ENCODE measurements around the gene NEK6. TPM values are rescaled to one million over a fixed set of nuclear protein-coding genes. Genes with fewer than 3 reads are reported as not detected.

The NEK6 gene
- polyA plus RNA-seq, 2 of the 4 experiments (the other 2 are of a cell fraction), result 26.1 to 33.7 TPM

DNA sequence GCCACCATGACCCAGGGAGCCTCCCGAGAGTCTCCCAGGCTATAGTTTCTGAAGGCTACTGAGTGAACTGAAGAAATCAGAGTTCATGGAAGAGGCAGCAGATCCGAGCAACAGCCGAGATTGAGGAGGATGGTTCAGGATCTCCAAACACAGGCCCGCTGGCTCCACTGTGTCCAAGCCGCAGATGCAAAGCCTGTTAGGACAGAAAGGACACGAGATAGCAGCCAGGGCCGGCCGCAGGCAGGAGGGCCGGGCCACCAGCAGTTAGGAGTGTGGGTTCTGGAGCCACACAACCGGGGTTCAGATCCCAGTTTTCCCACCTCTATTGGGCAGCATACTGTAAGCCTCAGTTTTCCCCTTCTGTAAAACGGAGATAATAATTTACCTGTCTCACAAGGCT is 27.7 kb downstream of the NEK6 start:
- TF ChIP-seq RCOR1 (IDR thresholded peaks at IDR 0.05; ENCODE audit: low read depth, low read length), result no peak
- TF ChIP-seq, protein P1, sequence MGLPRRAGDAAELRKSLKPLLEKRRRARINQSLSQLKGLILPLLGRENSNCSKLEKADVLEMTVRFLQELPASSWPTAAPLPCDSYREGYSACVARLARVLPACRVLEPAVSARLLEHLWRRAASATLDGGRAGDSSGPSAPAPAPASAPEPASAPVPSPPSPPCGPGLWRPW (IDR thresholded peaks at IDR 0.05), result no peak
- TF ChIP-seq, protein P2, sequence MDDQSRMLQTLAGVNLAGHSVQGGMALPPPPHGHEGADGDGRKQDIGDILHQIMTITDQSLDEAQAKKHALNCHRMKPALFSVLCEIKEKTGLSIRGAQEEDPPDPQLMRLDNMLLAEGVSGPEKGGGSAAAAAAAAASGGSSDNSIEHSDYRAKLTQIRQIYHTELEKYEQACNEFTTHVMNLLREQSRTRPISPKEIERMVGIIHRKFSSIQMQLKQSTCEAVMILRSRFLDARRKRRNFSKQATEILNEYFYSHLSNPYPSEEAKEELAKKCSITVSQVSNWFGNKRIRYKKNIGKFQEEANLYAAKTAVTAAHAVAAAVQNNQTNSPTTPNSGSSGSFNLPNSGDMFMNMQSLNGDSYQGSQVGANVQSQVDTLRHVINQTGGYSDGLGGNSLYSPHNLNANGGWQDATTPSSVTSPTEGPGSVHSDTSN (IDR thresholded peaks at IDR 0.05), result no peak
- TF ChIP-seq CEBPB (IDR thresholded peaks at IDR 0.05), result no peak
- no peak for TF ChIP-seq RAD21 (conservative IDR thresholded peaks at IDR 0.05 in 1 of 2, IDR thresholded peaks at IDR 0.05 in 1 of 2)
- TF ChIP-seq NFE2L2 (conservative IDR thresholded peaks at IDR 0.05; ENCODE audit: low read length), result no peak
- TF ChIP-seq POLR2A (IDR thresholded peaks at IDR 0.05; ENCODE audit: low read length), result no peak
- no peak for TF ChIP-seq HEYL (CRISPR knock-in tag; IDR thresholded peaks at IDR 0.05)
- Histone ChIP-seq H3K9me3 (no peaks in the 10 kb centered on the region), H3K27ac (peak overlapping the region; percentile 79 to 89), H3K4me3 (no peak overlapping the region), H3K4me2 (peak overlapping the region; percentile 83), H3K4me1 (peaks cover 65% of the 10 kb centered on the region)
- ChIA-PET CTCF (interaction anchor here (1.1 to 1.2 kb wide), 2 partner anchors 8 to 23 kb away, joined by 3 to 4 read pairs; no protein-coding TSS in a partner anchor), POLR2A (interaction anchor here (0.6 kb wide), 1 partner anchor 20 kb away, joined by 7 read pairs; no protein-coding TSS in a partner anchor)
- no peak for FAIRE-seq
- ATAC-seq, result no peak
- WGBS (ENCODE audit: missing lambda C conversion rate), result 69% methylated on average over 11 of the region's 11 CpGs
- DNase-seq (ENCODE audit: low read depth in 1 of 2, low spot score in 1 of 2), result no peak

DNA sequence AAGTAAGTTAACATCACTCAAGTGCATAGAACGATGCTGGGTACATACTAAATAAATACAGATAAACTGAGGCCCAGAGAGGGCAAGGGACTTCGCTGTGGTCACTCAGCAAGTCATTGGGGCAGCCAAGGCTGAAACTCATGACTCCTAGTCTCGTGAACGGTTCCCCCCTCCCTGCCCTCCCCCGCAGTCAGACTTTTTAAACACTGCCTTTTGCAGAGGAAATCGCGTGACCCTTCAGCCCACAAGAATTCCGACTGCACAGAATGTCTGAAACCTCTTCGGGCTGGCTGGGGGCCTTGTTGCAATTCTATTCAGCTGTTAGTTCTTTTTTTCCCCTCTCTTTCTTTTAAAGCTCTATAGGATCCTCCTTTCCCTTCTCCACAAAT is 28.1 kb downstream of the NEK6 start:
- FAIRE-seq (no peak), ATAC-seq (peak; percentile 22 to 30), DNase-seq (ENCODE audit: low read depth in 1 of 2, low spot score in 1 of 2) (peak in 1 of 2 experiments; percentile 51)
- TF ChIP-seq RNF2 (IDR thresholded peaks at IDR 0.05; ENCODE audit: borderline replicate concordance, low read depth) (no peak), BHLHE40 (IDR thresholded peaks at IDR 0.05; ENCODE audit: low read depth, low read length) (peak; percentile 77), FOSB (CRISPR knock-in tag; IDR thresholded peaks at IDR 0.05) (no peak), HOXA7 (CRISPR knock-in tag; IDR thresholded peaks at IDR 0.05) (no peak), ZFP36 (IDR thresholded peaks at IDR 0.05; ENCODE audit: borderline replicate concordance, partially characterized antibody) (peak; percentile 82), EP300 (IDR thresholded peaks at IDR 0.05) (peak in 1 of 2 experiments; percentile 52; a peak in 1 of 5 replicates), JUN (IDR thresholded peaks at IDR 0.05) (peak; percentile 7 to 43; a peak in 2 of 5 replicates), CHD4 (IDR thresholded peaks at IDR 0.05; ENCODE audit: borderline replicate concordance) (no peak)
- TF ChIP-seq, protein P3, sequence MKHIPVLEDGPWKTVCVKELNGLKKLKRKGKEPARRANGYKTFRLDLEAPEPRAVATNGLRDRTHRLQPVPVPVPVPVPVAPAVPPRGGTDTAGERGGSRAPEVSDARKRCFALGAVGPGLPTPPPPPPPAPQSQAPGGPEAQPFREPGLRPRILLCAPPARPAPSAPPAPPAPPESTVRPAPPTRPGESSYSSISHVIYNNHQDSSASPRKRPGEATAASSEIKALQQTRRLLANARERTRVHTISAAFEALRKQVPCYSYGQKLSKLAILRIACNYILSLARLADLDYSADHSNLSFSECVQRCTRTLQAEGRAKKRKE (CRISPR knock-in tag; IDR thresholded peaks at IDR 0.05; ENCODE audit: low read depth), result 0 out of 2 replicates have a peak, but pooled peaks have one; percentile 8
- CTCF ChIA-PET, result interaction anchor here (1.1 to 1.2 kb wide), 3 partner anchors 9 to 158 kb away, joined by 3 to 4 read pairs (median 3); no protein-coding TSS in a partner anchor
- no peak overlapping the region for H3K4me3 ChIP-seq
- peak overlapping the region; percentile 83 for H3K4me2 ChIP-seq
- 13% methylated on average over 9 of the region's 9 CpGs for WGBS (ENCODE audit: missing lambda C conversion rate)
- peak overlapping the region; percentile 79 to 89 for H3K27ac ChIP-seq
- H3K4me1 ChIP-seq, result peaks cover 66% of the 10 kb centered on the region
- no peaks in the 10 kb centered on the region for H3K9me3 ChIP-seq
- POLR2A ChIA-PET, result interaction anchor here (0.6 kb wide), 1 partner anchor 19 kb away, joined by 7 read pairs; no protein-coding TSS in a partner anchor

DNA sequence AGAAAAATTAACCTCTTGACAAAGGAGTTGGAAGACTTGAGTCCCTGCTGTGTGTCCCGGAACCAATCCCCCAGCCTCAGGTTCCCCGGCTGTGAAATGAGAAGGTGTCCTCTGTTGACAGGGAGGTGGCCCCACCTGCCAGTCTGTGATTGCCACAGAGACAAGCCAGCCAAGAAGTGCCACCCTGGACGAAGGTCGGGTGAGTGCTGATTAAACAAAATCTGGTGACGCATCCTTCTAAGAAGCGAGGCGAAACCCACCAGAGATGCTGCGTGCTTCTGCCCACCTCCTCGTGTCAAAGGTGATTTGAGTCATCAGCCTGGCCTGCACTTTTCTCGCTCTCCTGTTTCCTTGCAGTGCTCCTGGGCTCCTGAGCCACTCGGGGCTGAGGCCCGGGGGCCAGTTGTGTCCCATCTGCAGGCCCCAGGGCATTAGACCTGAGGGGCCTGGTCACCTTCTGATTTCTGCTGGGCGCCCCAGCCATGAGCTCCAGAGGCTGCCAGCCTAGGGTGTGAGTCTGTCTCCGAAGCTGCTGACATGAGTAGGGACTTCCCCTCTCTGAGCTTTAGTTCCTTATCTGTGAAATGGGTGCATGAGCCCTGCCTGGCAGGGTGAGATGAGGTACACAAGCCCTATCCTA is 28.7 kb downstream of the NEK6 start:
- ChIA-PET CTCF (interaction anchor here (0.9 to 1.2 kb wide), 4 partner anchors 22 to 160 kb away, joined by 3 to 5 read pairs (median 3); no protein-coding TSS in a partner anchor), POLR2A (interaction anchor here (0.6 kb wide), 1 partner anchor 19 kb away, joined by 7 read pairs; no protein-coding TSS in a partner anchor)
- Histone ChIP-seq H3K4me2 (peak overlapping the region; percentile 83), H3K4me1 (peaks cover 71% of the 10 kb centered on the region), H3K4me3 (no peak overlapping the region), H3K9me3 (no peaks in the 10 kb centered on the region), H3K27ac (peak overlapping the region; percentile 79 to 89)
- whole genome bisulfite sequencing (ENCODE audit: missing lambda C conversion rate), result 10% methylated on average over 13 of the region's 14 CpGs
- FAIRE-seq, result no peak
- peak; percentile 48 to 61 for ATAC-seq
- peak; percentile 73 to 76 for DNase-seq (ENCODE audit: low read depth in 1 of 2, low spot score in 1 of 2)
- TF ChIP-seq, protein P4, sequence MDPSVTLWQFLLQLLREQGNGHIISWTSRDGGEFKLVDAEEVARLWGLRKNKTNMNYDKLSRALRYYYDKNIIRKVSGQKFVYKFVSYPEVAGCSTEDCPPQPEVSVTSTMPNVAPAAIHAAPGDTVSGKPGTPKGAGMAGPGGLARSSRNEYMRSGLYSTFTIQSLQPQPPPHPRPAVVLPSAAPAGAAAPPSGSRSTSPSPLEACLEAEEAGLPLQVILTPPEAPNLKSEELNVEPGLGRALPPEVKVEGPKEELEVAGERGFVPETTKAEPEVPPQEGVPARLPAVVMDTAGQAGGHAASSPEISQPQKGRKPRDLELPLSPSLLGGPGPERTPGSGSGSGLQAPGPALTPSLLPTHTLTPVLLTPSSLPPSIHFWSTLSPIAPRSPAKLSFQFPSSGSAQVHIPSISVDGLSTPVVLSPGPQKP (IDR thresholded peaks at IDR 0.05; ENCODE audit: low read depth, low read length), result no peak
- no peak for TF ChIP-seq HOXB13 (CRISPR knock-in tag; IDR thresholded peaks at IDR 0.05; ENCODE audit: low read depth)
- TF ChIP-seq, protein P2 (IDR thresholded peaks at IDR 0.05), result peak; percentile 57; the same call in 1 of the 2 replicates
- TF ChIP-seq KDM5A (IDR thresholded peaks at IDR 0.05), result no peak
- TF ChIP-seq CEBPB (IDR thresholded peaks at IDR 0.05), result peak in 1 of 2 experiments; percentile 76; a peak in 2 of 4 replicates
- peak; percentile 92 for TF ChIP-seq MAFK (IDR thresholded peaks at IDR 0.05; ENCODE audit: partially characterized antibody)
- TF ChIP-seq, protein P5, sequence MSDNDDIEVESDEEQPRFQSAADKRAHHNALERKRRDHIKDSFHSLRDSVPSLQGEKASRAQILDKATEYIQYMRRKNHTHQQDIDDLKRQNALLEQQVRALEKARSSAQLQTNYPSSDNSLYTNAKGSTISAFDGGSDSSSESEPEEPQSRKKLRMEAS (IDR thresholded peaks at IDR 0.05), result peak; percentile 83
- TF ChIP-seq SMC3 (IDR thresholded peaks at IDR 0.05), result 0 out of 3 replicates have a peak, but pooled peaks have one; percentile 4
- TF ChIP-seq RAD21 (conservative IDR thresholded peaks at IDR 0.05 in 1 of 2, IDR thresholded peaks at IDR 0.05 in 1 of 2), result peak in 1 of 2 experiments; percentile 1; a peak in 1 of 5 replicates
- peak; percentile 58; the same call in 1 of the 2 replicates for TF ChIP-seq GATA3 (IDR thresholded peaks at IDR 0.05; ENCODE audit: borderline replicate concordance)
- TF ChIP-seq FOSL2 (IDR thresholded peaks at IDR 0.05), result 0 out of 2 replicates have a peak, but pooled peaks have one; percentile 38
- peak; percentile 82 for TF ChIP-seq FOSL2 (CRISPR knock-in tag; IDR thresholded peaks at IDR 0.05)
- TF ChIP-seq JUN (IDR thresholded peaks at IDR 0.05), result peak; percentile 23 to 39; a peak in 1 of 5 replicates
- no peak for TF ChIP-seq NR3C1 (IDR thresholded peaks at IDR 0.05)
- no peak for TF ChIP-seq RCOR1 (IDR thresholded peaks at IDR 0.05; ENCODE audit: low read depth, low read length)
- TF ChIP-seq KDM1A (IDR thresholded peaks at IDR 0.05; ENCODE audit: low read depth), result peak; percentile 67; the same call in 1 of the 2 replicates
- 0 out of 2 replicates have a peak, but pooled peaks have one; percentile 16 for TF ChIP-seq BHLHE40 (IDR thresholded peaks at IDR 0.05; ENCODE audit: low read depth, low read length)
- peak in 1 of 2 experiments; percentile 53; a peak in 2 of 5 replicates for TF ChIP-seq EP300 (IDR thresholded peaks at IDR 0.05)
